GM15510 (cell line): ENCODE results near the gene KRTAP4-4.
"Not testable (repeated sequence)": the region's sequence is repeated elsewhere in the genome, so short reads cannot be mapped to it uniquely, and the experiment has no call there.

Source experiments
- POLR2A ChIP-seq: IDR thresholded peaks from 3 replicates; pipeline ENCODE4 v1.6.1; 2011; ENCODE audit warnings: borderline replicate concordance; ENCODE audit not compliant: insufficient read length; ENCODE audit errors: extremely low read depth

The KRTAP4-4 gene

GRCh38 chr17:41125064-41125463 lies 35.5 kb downstream of the KRTAP4-4 start:
- no peak for TF ChIP-seq POLR2A

GRCh38 chr17:41123991-41124371 lies 36.6 kb downstream of the KRTAP4-4 start, which contains the start of gene KRTAP4-12:
TSS of gene KRTAP4-12 (minus strand) at chr17:41124182. CDS start at chr17:41124122, 60 bp downstream.
- TF ChIP-seq POLR2A, result not testable (repeated sequence)

DNA sequence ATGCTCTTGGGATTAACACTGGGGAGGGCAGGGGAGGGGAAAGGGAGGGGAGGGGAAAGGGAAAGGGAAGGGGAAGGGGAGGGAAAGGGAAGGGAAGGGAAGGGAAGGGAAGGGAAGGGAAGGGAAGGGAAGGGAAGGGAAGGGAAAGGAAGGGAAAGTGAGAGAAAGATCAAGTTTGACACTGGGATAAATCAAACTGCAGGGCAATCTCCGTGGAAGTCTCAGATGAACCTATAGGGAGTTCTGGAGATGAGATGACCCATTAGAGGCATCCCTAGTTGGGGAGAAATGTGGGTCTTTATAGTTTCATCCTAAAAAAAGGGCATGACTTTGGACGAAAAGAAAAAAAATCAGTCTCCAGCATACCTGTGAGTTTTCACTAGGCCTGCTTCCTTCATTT lies 38.8 kb downstream of the KRTAP4-4 start:
- TF ChIP-seq POLR2A, result no peak

GRCh38 chr17:41118721-41119120 lies 41.8 kb downstream of the KRTAP4-4 start:
- no peak for TF ChIP-seq POLR2A

DNA sequence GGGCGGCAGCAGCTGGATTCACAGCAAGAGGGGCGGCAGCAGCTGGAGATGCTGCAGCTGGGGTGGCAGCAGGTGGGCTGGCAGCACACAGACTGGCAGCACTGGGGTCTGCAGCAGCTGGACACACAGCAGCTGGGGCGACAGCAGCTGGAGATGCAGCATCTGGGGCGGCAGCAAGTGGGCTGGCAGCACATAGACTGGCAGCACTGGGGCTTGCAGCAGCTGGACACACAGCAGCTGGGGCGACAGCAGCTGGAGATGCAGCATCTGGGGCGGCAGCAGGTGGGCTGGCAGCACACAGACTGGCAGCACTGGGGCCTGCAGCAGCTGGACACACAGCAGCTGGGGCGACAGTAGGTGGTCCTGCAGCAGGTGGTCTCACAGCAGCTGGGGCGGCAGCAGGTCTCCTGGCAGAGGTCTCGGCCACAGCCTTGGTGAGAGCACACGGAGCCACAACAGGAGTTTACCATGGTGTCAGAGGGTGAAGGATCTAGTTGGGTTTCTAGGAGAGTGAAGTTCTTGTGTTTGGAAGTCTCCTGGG lies 42.6 kb downstream of the KRTAP4-4 start, which contains the start of gene KRTAP4-11:
KRTAP4-11 (minus strand) TSS at position 528 of the 541 bp plus-strand sequence; CDS start at position 470, 58 bp downstream.
- TF ChIP-seq POLR2A, result not testable (repeated sequence)

DNA sequence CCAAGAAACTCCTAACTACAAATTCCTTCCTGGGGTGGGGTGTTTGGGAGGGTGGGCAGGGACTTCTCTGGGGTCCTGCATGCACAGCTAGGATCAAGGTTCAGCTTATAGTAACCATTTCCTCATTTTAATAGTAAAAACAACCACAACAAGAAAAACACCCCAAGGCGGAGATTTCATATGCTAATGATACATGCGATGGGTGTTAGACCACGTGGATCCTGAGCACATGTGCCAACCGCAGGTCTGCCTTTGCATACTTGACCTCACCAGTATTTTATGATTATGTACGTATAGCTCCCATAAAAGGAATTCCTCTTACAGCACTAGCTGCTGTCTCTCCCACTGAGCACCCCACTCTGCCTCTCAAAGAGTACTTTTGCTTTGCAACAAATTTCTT lies 44.3 kb downstream of the KRTAP4-4 start:
- TF ChIP-seq POLR2A, result no peak

DNA sequence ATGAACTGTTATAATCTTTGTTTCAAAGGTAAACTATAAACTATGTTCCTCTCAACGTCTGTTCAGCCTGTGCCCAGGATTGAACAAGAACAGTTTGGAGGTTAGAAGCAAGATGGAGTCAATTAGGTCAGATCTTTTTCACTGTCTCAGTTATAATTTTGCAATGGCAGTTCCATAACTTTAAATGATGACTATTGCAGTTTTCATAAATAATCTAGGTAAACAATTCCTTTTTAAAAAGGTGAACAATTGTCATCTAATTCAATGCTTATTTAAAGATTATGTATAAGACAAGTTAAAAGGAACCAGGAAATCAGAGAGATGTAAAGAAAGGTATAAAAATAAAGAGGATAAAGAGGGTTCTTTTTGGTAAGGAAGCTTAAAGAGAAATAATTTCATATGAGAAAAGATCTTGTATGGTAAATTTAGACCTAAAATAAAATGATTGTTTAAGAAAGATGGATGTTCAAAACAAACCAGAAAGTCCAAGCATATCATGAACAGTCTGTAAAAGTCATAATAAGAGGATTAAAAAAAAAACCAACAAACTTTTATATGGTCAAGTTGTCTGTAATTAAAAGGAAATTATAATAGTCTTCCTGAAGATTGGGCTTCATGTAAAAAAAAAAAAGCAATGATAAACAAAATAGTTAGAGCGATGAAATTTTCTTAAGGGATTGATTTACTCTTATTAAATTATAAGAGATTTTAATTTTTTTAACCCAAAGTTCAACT lies 49.2 kb downstream of the KRTAP4-4 start:
- no peak for TF ChIP-seq POLR2A
